Smooth muscle cell of the pulmonary artery (primary cell): ENCODE data around the gene E2F1. TPM values are rescaled to one million over a fixed set of nuclear protein-coding genes. Genes with fewer than 3 reads are reported as not detected.

Experiments
- total RNA-seq: library from RNA; depleted of rRNA; stranded (reverse); fragments of >200 nt; gene quantifications from 2 replicates; pipeline ENCODE4 v1.2.3, GENCODE V29; 2014

Gene E2F1
- total RNA-seq: 4.3 and 4.6 TPM in 2 replicates

DNA sequence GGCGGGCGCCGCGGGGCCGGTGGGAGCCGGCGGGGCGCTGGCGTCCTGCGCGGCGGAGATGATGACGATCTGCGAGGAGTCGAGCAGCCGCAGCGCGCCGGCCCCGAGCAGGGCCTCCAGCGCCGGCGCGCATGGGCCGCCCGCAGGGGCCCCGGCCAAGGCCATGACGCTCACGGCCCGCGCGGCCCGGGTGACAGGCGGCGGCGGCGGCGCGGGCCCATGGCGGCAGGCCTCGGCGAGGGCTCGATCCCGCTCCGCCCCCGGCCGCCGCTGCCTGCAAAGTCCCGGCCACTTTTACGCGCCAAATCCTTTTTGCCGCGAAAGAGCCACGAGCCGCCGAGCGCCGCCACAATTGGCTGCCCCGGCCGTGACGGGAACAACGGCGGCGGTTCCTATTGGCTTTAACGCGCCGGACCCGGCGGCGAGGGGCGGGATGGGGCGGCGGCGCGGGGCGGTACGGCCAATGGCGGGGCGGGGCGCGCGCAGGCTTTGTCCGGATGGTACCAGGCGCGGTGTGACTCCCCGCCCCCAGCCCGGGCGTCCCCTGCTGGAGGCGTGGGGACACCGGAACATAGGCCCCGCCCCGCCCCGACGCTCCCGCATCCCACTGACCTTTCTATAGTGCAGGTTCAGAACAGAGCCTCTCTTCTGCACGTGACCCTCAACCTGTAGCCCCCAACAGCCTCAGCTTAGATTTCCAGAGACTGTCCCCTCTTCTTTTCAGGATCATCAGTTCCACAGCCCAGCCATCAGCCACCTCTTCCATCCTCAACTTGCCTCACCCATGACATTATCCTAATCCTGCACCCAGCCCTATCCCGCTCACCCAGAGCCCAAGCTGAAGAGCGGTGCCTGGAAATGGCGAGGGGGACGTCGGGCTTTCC lies at the start of gene E2F1:
E2F1 (minus strand) TSS at position 286 of the 884 bp plus-strand sequence; CDS start at position 165, 121 bp downstream.

GRCh38 chr20:33731693-33732165 lies 45.5 kb upstream of the E2F1 start, which contains the start of gene ZNF341:
Gene ZNF341 (plus strand): TSS chr20:33731996. CDS start chr20:33732022, 26 bp downstream.

GRCh38 chr20:33719989-33720709 lies 34.0 kb upstream of the E2F1 start, which contains the start of gene PXMP4:
Gene PXMP4 (minus strand): TSS chr20:33720310. CDS start chr20:33720207, 103 bp downstream.

GRCh38 chr20:33674294-33675135 lies 11.7 kb downstream of the E2F1 start, which contains the start of gene NECAB3:
Gene NECAB3 (minus strand): TSS chr20:33674428. CDS start chr20:33674352, 76 bp downstream.

DNA sequence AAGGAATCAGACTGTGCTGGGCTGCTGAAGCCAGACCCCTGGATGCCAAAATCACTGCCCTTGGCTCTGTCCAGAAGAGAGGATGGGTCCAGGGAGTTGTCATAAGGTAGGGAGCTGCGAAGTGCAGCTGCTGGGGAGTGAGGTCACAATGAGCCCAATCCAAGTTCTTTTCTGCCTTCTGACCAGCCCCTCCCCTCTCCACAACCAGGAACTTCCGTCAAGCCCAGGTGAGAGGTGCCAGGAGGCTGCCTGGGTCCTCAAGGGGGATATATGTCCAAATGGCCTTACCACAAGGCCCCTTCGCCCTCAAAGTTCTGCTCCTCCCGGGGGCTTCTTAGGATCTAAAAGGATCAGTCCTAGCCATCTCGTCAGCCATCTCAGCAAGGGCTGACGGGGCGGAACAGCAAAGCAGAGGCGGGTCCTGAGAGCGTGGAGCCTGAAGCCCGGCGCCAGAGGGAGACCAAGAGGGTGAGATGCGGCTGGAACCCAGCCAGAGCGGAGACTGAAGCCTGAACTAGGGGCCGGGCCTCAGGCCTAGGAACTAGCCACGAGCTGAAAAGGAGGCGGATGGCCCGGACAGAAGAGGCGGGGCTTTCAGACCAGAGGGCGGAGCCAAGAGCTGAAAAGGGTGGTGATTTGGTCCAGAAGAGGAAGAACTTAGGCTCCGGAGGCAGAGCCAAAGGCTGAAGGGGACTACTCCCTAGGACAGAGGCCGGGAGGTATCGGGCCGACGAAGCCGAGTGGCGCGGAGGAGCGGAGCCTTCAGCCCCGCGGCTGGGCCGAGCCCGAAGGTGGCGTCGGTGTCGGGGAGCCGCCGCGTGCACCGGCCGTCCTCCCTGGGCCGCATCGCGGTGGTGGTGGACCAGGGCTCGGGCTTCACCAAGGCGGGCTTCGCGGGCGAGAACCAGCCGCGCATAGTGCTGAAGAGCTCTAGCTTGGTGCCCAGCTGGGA lies 19.6 kb downstream of the E2F1 start, which contains the start of gene ACTL10:
ACTL10 (plus strand) TSS at position 651 of the 952 bp plus-strand sequence. CDS start 555 bp downstream, outside the sequence.

GRCh38 chr20:33662172-33662571 lies 24.0 kb downstream of the E2F1 start, which contains the start of gene C20orf144:
Gene C20orf144 (plus strand): TSS chr20:33662327. CDS start chr20:33662346, 19 bp downstream.

Other genes starting within 250 kb of the E2F1 start
- gene SNTA1, start 242.6 kb downstream of the E2F1 start, total RNA-seq: 27.1 and 31.1 TPM in 2 replicates
- 7.4 and 8.2 TPM in 2 replicates for gene CBFA2T2, start 196.3 kb downstream of the E2F1 start, total RNA-seq
- 0.03 TPM in 1 of 2 replicates, not detected in the other for gene C20orf144, start 24.1 kb downstream of the E2F1 start, total RNA-seq
- 2.3 and 3.5 TPM in 2 replicates for gene ACTL10, start 19.4 kb downstream of the E2F1 start, total RNA-seq
- 16.0 and 28.8 TPM in 2 replicates for gene NECAB3, start 12.0 kb downstream of the E2F1 start, total RNA-seq
- 5.9 and 6.9 TPM in 2 replicates for gene PXMP4, start 33.9 kb upstream of the E2F1 start, total RNA-seq
- gene ZNF341, start 45.6 kb upstream of the E2F1 start, total RNA-seq: 1.6 and 2.0 TPM in 2 replicates
- gene CHMP4B, start 125.0 kb upstream of the E2F1 start, total RNA-seq: 27.5 and 35.1 TPM in 2 replicates